Measurements from ENCODE around the gene LRCOL1. TPM values are rescaled to one million over a fixed set of nuclear protein-coding genes. Genes with fewer than 3 reads are reported as not detected.

The LRCOL1 gene
- total and polyA plus RNA-seq, 2 experiments from 2014 or later = 1.7 TPM; not detected in 1

DNA sequence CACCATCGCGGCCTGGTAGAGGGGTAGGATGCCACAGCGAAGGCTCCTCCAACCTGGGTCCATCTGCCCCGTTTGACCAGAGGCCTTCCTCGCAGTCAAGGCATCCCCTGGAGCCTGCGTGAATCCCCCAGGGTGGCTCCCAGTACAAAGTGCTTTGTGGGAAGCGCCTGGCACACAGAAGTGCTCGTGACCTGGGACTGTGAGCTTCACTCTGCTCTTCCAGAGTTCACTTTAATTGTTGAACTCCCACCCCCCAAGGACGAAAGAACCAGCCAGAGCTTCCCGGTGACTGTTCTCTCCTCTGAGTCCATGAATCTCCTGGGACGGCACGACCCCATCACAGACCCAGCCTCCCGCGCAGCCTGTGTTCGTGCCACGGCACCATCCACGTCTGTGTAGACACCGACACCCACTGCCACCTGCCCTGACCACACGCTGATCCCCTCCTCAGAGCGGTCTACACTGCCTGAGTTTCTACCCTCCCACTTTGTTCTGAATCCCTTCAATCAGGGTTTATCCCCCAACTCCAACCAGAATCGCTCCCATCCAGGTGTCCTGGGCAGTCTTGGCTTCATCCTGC, 24.1 kb upstream of the LRCOL1 start (continued):
- no peak for TF ChIP-seq STAT1 (IDR thresholded peaks at IDR 0.05; ENCODE audit: unreplicated experiment)
- no peak for TF ChIP-seq ZNF331 (CRISPR knock-in tag; IDR thresholded peaks at IDR 0.05; ENCODE audit: low read depth)
- TF ChIP-seq, protein P1, sequence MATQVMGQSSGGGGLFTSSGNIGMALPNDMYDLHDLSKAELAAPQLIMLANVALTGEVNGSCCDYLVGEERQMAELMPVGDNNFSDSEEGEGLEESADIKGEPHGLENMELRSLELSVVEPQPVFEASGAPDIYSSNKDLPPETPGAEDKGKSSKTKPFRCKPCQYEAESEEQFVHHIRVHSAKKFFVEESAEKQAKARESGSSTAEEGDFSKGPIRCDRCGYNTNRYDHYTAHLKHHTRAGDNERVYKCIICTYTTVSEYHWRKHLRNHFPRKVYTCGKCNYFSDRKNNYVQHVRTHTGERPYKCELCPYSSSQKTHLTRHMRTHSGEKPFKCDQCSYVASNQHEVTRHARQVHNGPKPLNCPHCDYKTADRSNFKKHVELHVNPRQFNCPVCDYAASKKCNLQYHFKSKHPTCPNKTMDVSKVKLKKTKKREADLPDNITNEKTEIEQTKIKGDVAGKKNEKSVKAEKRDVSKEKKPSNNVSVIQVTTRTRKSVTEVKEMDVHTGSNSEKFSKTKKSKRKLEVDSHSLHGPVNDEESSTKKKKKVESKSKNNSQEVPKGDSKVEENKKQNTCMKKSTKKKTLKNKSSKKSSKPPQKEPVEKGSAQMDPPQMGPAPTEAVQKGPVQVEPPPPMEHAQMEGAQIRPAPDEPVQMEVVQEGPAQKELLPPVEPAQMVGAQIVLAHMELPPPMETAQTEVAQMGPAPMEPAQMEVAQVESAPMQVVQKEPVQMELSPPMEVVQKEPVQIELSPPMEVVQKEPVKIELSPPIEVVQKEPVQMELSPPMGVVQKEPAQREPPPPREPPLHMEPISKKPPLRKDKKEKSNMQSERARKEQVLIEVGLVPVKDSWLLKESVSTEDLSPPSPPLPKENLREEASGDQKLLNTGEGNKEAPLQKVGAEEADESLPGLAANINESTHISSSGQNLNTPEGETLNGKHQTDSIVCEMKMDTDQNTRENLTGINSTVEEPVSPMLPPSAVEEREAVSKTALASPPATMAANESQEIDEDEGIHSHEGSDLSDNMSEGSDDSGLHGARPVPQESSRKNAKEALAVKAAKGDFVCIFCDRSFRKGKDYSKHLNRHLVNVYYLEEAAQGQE (IDR thresholded peaks at IDR 0.05; ENCODE audit: unreplicated experiment) = no peak
- no peak for TF ChIP-seq NANOG (IDR thresholded peaks at IDR 0.05; ENCODE audit: borderline replicate concordance)

DNA sequence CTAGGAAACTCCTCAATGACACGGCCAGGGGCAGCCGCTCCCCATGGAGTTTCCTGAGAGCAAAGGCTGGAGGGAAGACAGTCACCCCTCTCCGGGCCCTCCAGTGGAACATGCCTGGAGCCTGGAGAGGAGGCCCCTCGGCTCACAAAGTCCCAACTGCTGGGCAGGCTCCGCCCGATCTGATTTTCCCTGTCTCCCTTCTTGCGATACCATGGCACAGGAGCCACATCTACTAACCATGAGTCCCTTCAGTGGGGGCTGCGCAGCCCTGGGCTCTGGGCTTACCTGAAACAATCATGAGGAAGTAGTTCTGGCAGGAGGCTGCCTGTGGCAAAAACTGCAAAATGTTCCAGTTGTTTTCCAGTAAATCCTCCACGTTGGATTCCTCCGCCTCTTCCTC, 23.5 kb upstream of the LRCOL1 start:
- ATAC-seq = no peak
- H3K4me2 ChIP-seq = no peak overlapping the region
- no peaks in the 10 kb centered on the region; the same call in 2 of the 3 replicates for H3K9me3 Mint-ChIP-seq
- H3K4me3 Mint-ChIP-seq = no peak overlapping the region
- no peaks in the 10 kb centered on the region for H3K4me1 ChIP-seq (ENCODE audit: insufficient read depth)
- H2AFZ ChIP-seq = no peak overlapping the region
- H4K20me1 ChIP-seq (replicated peaks; ENCODE audit: insufficient read depth) = peaks cover 28% of the 10 kb centered on the region
- H3K27ac ChIP-seq (ENCODE audit: low read depth) = 0 out of 2 replicates have a peak overlapping the region, but pooled peaks have one; percentile 39
- H3K27me3 Mint-ChIP-seq (ENCODE audit: insufficient read depth, low read depth, poor library complexity) = peaks cover 14% of the 10 kb centered on the region
- H3F3A ChIP-seq (replicated peaks; ENCODE audit: low read depth) = peaks cover 14% of the 10 kb centered on the region; the same call in 1 of the 2 replicates
- peaks cover 51% of the 10 kb centered on the region for H3K36me3 ChIP-seq (ENCODE audit: insufficient read depth)
- TF ChIP-seq, protein P2, sequence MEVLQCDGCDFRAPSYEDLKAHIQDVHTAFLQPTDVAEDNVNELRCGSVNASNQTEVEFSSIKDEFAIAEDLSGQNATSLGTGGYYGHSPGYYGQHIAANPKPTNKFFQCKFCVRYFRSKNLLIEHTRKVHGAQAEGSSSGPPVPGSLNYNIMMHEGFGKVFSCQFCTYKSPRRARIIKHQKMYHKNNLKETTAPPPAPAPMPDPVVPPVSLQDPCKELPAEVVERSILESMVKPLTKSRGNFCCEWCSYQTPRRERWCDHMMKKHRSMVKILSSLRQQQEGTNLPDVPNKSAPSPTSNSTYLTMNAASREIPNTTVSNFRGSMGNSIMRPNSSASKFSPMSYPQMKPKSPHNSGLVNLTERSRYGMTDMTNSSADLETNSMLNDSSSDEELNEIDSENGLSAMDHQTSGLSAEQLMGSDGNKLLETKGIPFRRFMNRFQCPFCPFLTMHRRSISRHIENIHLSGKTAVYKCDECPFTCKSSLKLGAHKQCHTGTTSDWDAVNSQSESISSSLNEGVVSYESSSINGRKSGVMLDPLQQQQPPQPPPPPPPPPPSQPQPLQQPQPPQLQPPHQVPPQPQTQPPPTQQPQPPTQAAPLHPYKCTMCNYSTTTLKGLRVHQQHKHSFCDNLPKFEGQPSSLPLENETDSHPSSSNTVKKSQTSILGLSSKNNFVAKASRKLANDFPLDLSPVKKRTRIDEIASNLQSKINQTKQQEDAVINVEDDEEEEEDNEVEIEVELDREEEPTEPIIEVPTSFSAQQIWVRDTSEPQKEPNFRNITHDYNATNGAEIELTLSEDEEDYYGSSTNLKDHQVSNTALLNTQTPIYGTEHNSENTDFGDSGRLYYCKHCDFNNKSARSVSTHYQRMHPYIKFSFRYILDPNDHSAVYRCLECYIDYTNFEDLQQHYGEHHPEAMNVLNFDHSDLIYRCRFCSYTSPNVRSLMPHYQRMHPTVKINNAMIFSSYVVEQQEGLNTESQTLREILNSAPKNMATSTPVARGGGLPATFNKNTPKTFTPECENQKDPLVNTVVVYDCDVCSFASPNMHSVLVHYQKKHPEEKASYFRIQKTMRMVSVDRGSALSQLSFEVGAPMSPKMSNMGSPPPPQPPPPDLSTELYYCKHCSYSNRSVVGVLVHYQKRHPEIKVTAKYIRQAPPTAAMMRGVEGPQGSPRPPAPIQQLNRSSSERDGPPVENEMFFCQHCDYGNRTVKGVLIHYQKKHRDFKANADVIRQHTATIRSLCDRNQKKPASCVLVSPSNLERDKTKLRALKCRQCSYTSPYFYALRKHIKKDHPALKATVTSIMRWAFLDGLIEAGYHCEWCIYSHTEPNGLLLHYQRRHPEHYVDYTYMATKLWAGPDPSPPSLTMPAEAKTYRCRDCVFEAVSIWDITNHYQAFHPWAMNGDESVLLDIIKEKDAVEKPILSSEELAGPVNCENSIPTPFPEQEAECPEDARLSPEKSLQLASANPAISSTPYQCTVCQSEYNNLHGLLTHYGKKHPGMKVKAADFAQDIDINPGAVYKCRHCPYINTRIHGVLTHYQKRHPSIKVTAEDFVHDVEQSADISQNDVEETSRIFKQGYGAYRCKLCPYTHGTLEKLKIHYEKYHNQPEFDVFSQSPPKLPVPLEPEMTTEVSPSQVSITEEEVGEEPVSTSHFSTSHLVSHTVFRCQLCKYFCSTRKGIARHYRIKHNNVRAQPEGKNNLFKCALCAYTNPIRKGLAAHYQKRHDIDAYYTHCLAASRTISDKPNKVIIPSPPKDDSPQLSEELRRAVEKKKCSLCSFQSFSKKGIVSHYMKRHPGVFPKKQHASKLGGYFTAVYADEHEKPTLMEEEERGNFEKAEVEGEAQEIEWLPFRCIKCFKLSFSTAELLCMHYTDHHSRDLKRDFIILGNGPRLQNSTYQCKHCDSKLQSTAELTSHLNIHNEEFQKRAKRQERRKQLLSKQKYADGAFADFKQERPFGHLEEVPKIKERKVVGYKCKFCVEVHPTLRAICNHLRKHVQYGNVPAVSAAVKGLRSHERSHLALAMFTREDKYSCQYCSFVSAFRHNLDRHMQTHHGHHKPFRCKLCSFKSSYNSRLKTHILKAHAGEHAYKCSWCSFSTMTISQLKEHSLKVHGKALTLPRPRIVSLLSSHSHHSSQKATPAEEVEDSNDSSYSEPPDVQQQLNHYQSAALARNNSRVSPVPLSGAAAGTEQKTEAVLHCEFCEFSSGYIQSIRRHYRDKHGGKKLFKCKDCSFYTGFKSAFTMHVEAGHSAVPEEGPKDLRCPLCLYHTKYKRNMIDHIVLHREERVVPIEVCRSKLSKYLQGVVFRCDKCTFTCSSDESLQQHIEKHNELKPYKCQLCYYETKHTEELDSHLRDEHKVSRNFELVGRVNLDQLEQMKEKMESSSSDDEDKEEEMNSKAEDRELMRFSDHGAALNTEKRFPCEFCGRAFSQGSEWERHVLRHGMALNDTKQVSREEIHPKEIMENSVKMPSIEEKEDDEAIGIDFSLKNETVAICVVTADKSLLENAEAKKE (CRISPR knock-in tag; IDR thresholded peaks at IDR 0.05) = no peak
- TF ChIP-seq NANOG (IDR thresholded peaks at IDR 0.05; ENCODE audit: borderline replicate concordance) (no peak), ZNF114 (CRISPR knock-in tag; IDR thresholded peaks at IDR 0.05) (no peak), EZH2phosphoT487 (IDR thresholded peaks at IDR 0.05; ENCODE audit: unreplicated experiment) (no peak), CREB1 (CRISPR knock-in tag; IDR thresholded peaks at IDR 0.05; ENCODE audit: low read depth) (no peak), ZNF331 (CRISPR knock-in tag; IDR thresholded peaks at IDR 0.05; ENCODE audit: low read depth) (no peak), JUNB (IDR thresholded peaks at IDR 0.05; ENCODE audit: unreplicated experiment) (no peak)
- TF ChIP-seq, protein P3, sequence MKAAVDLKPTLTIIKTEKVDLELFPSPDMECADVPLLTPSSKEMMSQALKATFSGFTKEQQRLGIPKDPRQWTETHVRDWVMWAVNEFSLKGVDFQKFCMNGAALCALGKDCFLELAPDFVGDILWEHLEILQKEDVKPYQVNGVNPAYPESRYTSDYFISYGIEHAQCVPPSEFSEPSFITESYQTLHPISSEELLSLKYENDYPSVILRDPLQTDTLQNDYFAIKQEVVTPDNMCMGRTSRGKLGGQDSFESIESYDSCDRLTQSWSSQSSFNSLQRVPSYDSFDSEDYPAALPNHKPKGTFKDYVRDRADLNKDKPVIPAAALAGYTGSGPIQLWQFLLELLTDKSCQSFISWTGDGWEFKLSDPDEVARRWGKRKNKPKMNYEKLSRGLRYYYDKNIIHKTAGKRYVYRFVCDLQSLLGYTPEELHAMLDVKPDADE (IDR thresholded peaks at IDR 0.05) = no peak
- TF ChIP-seq, protein P1 (IDR thresholded peaks at IDR 0.05; ENCODE audit: unreplicated experiment) = no peak
- H3K36me3 Mint-ChIP-seq (ENCODE audit: low read depth) = peaks cover 100% of the 10 kb centered on the region
- no peaks in the 10 kb centered on the region for H3K27me3 ChIP-seq (ENCODE audit: insufficient read depth)
- no peak overlapping the region for H3K27ac Mint-ChIP-seq
- H3K9me2 ChIP-seq (ENCODE audit: insufficient read depth) = no peaks in the 10 kb centered on the region
- no peak overlapping the region for H3K4me3 ChIP-seq
- H3K79me2 ChIP-seq (replicated peaks; ENCODE audit: insufficient read depth) = no peaks in the 10 kb centered on the region
- no peak for DNase-seq (ENCODE audit: low spot score)
- H3K4me1 Mint-ChIP-seq = no peaks in the 10 kb centered on the region
